GM23338 (cell line): Measurements from ENCODE around the gene RNF135. TPM values are rescaled to one million over a fixed set of nuclear protein-coding genes. Genes with fewer than 3 reads are reported as not detected.

Source experiments
- ATAC-seq: fragments of 200-7000 bp; cut with Tn5 transposase; 3 replicates; pipeline ENCODE4 v1.9.1; 2020
- DNase-seq: peaks from one replicate; pipeline ENCODE4 v3.0.0-alpha.2; 2015; ENCODE audit warnings: low spot score
- H2AFZ ChIP-seq: fragments of 200-600 bp; sonication (generic); 2 replicates; pipeline ENCODE4 v1.8.0; 2016; ENCODE audit warnings: antibody characterized with exemption, mild to moderate bottlenecking, moderate library complexity
- H3F3A ChIP-seq: fragments of 200-600 bp; sonication (generic); replicated peaks from 2 replicates; pipeline ENCODE4 v1.8.0; 2017; ENCODE audit warnings: antibody characterized with exemption, mixed run types, low read depth
- H3K27ac ChIP-seq: fragments of 200-600 bp; sonication (generic); 2 replicates; pipeline ENCODE4 v1.6.1; 2016; ENCODE audit warnings: low read depth
- H3K27me3 ChIP-seq: fragments of 200-600 bp; sonication (generic); 2 replicates; pipeline ENCODE4 v1.8.0; 2016; ENCODE audit warnings: mild to moderate bottlenecking, mixed run types, moderate library complexity; ENCODE audit not compliant: insufficient read depth
- H3K36me3 ChIP-seq: fragments of 200-600 bp; sonication (generic); 2 replicates; pipeline ENCODE4 v1.8.0; 2016; ENCODE audit warnings: mild to moderate bottlenecking; ENCODE audit not compliant: insufficient read depth
- H3K4me1 ChIP-seq: fragments of 200-600 bp; sonication (generic); 2 replicates; pipeline ENCODE4 v1.8.0; 2016; ENCODE audit warnings: mild to moderate bottlenecking, moderate library complexity; ENCODE audit not compliant: insufficient read depth
- H3K4me2 ChIP-seq: fragments of 200-600 bp; sonication (generic); 2 replicates; pipeline ENCODE4 v1.7.1; 2017; ENCODE audit warnings: mixed run types
- H3K4me3 ChIP-seq: fragments of 200-600 bp; sonication (generic); 2 replicates; pipeline ENCODE4 v1.6.1; 2016; ENCODE audit warnings: mixed run types
- H3K79me2 ChIP-seq: fragments of 200-600 bp; sonication (generic); replicated peaks from 2 replicates; pipeline ENCODE4 v1.8.0; 2017; ENCODE audit warnings: mild to moderate bottlenecking; ENCODE audit not compliant: insufficient read depth
- H3K9me2 ChIP-seq: fragments of 200-600 bp; sonication (generic); 2 replicates; pipeline ENCODE4 v1.8.0; 2017; ENCODE audit not compliant: insufficient read depth
- H4K20me1 ChIP-seq: fragments of 200-600 bp; sonication (generic); replicated peaks from 2 replicates; pipeline ENCODE4 v1.8.0; 2017; ENCODE audit warnings: mild to moderate bottlenecking; ENCODE audit not compliant: insufficient read depth
- H3K27ac Mint-ChIP-seq: 2 replicates; pipeline ENCODE4 v1.8.0; 2020; ENCODE audit warnings: inconsistent platforms, mild to moderate bottlenecking, moderate library complexity, mixed read lengths
- H3K27me3 Mint-ChIP-seq: 3 replicates; pipeline ENCODE4 v1.8.0; 2022; ENCODE audit warnings: low read depth, mild to moderate bottlenecking, moderate library complexity, mixed read lengths, inconsistent platforms; ENCODE audit not compliant: insufficient read depth, poor library complexity
- H3K36me3 Mint-ChIP-seq: 3 replicates; pipeline ENCODE4 v1.8.0; 2021; ENCODE audit warnings: low read depth, mild to moderate bottlenecking, inconsistent platforms, moderate library complexity, mixed read lengths
- H3K4me1 Mint-ChIP-seq: 3 replicates; pipeline ENCODE4 v1.8.0; 2020; ENCODE audit warnings: mild to moderate bottlenecking, inconsistent platforms, mixed read lengths
- H3K4me3 Mint-ChIP-seq: 3 replicates; pipeline ENCODE4 v1.8.0; 2021; ENCODE audit warnings: moderate library complexity, mild to moderate bottlenecking, inconsistent platforms, mixed read lengths
- H3K9me3 Mint-ChIP-seq: 3 replicates; pipeline ENCODE4 v1.8.0; 2020; ENCODE audit warnings: moderate library complexity, mild to moderate bottlenecking, inconsistent platforms, mixed read lengths
- CREB1 ChIP-seq: fragments of 250-450 bp; sonication (Bioruptor Pico); IDR thresholded peaks from 2 replicates; pipeline ENCODE4 v1.5.0; 2020; ENCODE audit warnings: low read depth, mild to moderate bottlenecking, moderate library complexity
- CTCF ChIP-seq, 2 experiments: fragments of 200-600 bp in 1 of 2; sonication (generic) in 1 of 2; conservative IDR thresholded peaks; 2 replicates each; pipeline versions ENCODE4 v1.5.1 to v1.6.1; 2016 to 2017; ENCODE audit warnings: antibody characterized with exemption in 2 of 2, low read depth in 2 of 2, mild to moderate bottlenecking in 2 of 2, moderate library complexity in 1 of 2
- ETS1 ChIP-seq: IDR thresholded peaks from 2 replicates; pipeline ENCODE4 v1.6.1; 2016; ENCODE audit warnings: antibody characterized with exemption
- EZH2 ChIP-seq: fragments of 200-600 bp; sonication (generic); IDR thresholded peaks from one replicate; pipeline ENCODE4 v1.8.0; 2017; ENCODE audit warnings: antibody characterized with exemption, mild to moderate bottlenecking, low read depth; ENCODE audit not compliant: unreplicated experiment
- EZH2phosphoT487 ChIP-seq: fragments of 200-600 bp; sonication (generic); IDR thresholded peaks from one replicate; pipeline ENCODE4 v1.8.1; 2018; ENCODE audit warnings: antibody characterized with exemption; ENCODE audit not compliant: unreplicated experiment
- JUNB ChIP-seq: IDR thresholded peaks from one replicate; pipeline ENCODE4 v1.6.1; 2016; ENCODE audit warnings: antibody characterized with exemption; ENCODE audit not compliant: unreplicated experiment
- NANOG ChIP-seq: IDR thresholded peaks from 2 replicates; pipeline ENCODE4 v1.6.1; 2016; ENCODE audit warnings: antibody characterized with exemption, borderline replicate concordance
- POLR2AphosphoS5 ChIP-seq: IDR thresholded peaks from 2 replicates; pipeline ENCODE4 v1.6.1; 2016; ENCODE audit warnings: antibody characterized with exemption, low read depth
- REST ChIP-seq: IDR thresholded peaks from one replicate; pipeline ENCODE4 v1.6.1; 2018; ENCODE audit warnings: antibody characterized with exemption; ENCODE audit not compliant: unreplicated experiment
- ZNF331 ChIP-seq: fragments of 250-450 bp; sonication (Bioruptor Pico); IDR thresholded peaks from 2 replicates; pipeline ENCODE4 v1.5.0; 2020; ENCODE audit warnings: low read depth, mild to moderate bottlenecking, moderate library complexity
- ZNF462 ChIP-seq: fragments of 250-450 bp; sonication (Bioruptor Pico); IDR thresholded peaks from 2 replicates; pipeline ENCODE4 v1.5.0; 2020; ENCODE audit warnings: mild to moderate bottlenecking, moderate library complexity
- polyA plus RNA-seq: library from polyadenylated mRNA; unstranded; fragments of >200 nt; fragmentation: Nextera tagmentation; extraction: Ambion mirVana; gene quantifications from 2 replicates; pipeline ENCODE4 v1.2.1, GENCODE V29; 2016
- total RNA-seq: library from RNA; depleted of rRNA; stranded (reverse); fragments of >200 nt; shearing (Covaris generic); gene quantifications from 2 replicates; pipeline ENCODE4 v1.2.3, GENCODE V29; 2014

The RNF135 gene
- total and polyA plus RNA-seq, 2 experiments from 2014 or later, result 9.4 to 9.8 TPM

GRCh38 chr17:30926516-30926915 is 44.3 kb upstream of the RNF135 start:
- Histone ChIP-seq H3K36me3 (no peaks in the 10 kb centered on the region), H3K9me2 (0 out of 2 replicates have a peak, but pooled peaks cover 2% of the 10 kb centered on the region), H3K79me2 (no peaks in the 10 kb centered on the region), H3K4me3 (no peak overlapping the region), H3K27ac (no peak overlapping the region), H3F3A (no peaks in the 10 kb centered on the region; the same call in 1 of the 2 replicates), H2AFZ (no peak overlapping the region), H3K4me1 (peaks cover 1% of the 10 kb centered on the region; the same call in 1 of the 2 replicates), H3K27me3 (peaks cover 34% of the 10 kb centered on the region), H3K4me2 (no peak overlapping the region), H4K20me1 (no peaks in the 10 kb centered on the region)
- H3K36me3 Mint-ChIP-seq, result no peaks in the 10 kb centered on the region
- H3K27me3 Mint-ChIP-seq, result peaks cover 35% of the 10 kb centered on the region
- H3K9me3 Mint-ChIP-seq, result no peaks in the 10 kb centered on the region
- TF ChIP-seq EZH2phosphoT487, result no peak
- TF ChIP-seq POLR2AphosphoS5, result no peak
- TF ChIP-seq EZH2, result no peak
- no peak for TF ChIP-seq REST
- no peak for TF ChIP-seq JUNB
- no peak for TF ChIP-seq NANOG
- TF ChIP-seq CTCF (conservative IDR thresholded peaks at IDR 0.05; ENCODE audit: low read depth in 2 of 2), result no peak
- no peak for TF ChIP-seq ETS1
- no peak for TF ChIP-seq ZNF462
- no peak for TF ChIP-seq CREB1 (CRISPR knock-in tag)
- no peak for TF ChIP-seq ZNF331 (CRISPR knock-in tag)
- H3K4me3 Mint-ChIP-seq, result no peak overlapping the region
- DNase-seq (no peak), ATAC-seq (no peak)
- no peak overlapping the region for H3K27ac Mint-ChIP-seq
- peaks cover 3% of the 10 kb centered on the region; the same call in 2 of the 3 replicates for H3K4me1 Mint-ChIP-seq
